HG03520 (cell line): ENCODE results near the gene CDH15.

Source experiments
- ATAC-seq: cut with Tn5 transposase; IDR thresholded peaks from one replicate; pipeline ENCODE4 v1.9.1; 2021; ENCODE audit warnings: mild to moderate bottlenecking, moderate library complexity; ENCODE audit not compliant: unreplicated experiment

CDH15 gene

DNA sequence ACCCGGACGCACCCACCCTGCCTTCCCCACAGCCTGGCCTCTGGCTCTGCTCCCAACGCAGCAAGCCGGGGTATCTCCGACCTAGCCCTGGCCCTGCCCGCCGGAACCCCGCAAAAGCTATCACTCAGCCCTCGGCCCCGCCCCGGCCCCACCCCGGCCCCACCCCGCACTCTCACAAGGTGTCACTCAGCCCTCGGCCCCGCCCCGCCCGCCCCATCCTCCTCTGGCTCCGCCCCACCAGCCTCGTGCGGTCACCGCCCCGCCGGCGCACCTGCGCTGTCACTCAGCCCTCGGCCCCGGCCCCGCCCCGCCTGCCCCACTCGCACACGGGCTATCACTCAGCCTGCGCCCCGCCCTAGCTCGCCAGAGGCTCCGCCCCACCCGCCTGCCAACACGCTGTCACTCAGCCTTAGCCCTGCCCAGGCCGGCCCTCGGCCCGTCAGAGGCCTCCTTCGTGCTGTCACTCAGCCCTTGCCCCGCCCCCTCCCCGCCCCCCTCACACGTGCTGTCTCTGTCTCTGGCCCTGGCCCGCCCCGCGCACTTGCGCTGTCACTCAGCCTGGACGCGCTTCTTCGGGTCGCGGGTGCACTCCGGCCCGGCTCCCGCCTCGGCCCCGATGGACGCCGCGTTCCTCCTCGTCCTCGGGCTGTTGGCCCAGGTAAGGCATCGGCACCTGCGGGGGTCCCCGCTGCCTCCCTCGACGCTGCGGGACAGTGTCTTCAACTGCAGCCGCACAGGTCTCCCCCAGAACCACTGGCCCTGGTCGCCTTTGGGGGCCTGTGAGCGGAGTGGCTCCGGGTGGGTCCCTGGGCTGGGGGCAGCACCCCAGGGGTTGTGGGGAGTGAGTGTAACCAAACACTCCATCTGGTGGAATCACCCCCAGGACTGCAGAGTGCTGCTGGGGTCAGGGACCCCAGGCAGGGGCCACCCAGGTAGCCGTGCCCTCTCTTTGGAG lies at the start of gene CDH15:
CDH15 (plus strand) TSS at position 533 of the 955 bp plus-strand sequence; CDS start at position 617, 84 bp downstream.
- ATAC-seq: peak; percentile 77

DNA sequence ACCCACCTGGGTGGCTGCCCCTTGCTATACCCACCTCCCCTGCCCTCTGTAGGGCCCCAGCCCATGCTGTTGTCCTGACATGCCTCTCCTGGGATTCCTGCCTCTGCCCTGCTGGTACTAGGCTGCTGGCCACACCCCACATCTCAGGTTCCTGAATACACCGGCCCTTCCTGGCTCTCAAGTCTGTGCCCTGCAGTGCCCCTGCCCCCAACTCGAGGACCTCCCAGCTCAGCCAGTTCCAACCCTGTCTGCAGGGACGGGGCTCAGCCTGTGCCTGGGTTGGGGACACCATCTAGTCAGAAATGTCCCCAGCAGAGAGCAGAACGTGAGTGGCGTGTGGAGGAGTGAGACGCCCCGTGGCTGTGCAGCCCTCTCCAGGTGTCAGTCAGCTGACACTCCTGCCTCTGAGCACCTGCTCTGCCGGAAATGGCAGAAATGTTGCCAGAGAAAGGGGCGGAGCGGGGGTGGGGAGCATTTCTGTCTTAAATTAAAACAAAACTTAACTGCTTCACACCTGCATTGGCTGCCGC lies 49.2 kb upstream of the CDH15 start:
- no peak for ATAC-seq

DNA sequence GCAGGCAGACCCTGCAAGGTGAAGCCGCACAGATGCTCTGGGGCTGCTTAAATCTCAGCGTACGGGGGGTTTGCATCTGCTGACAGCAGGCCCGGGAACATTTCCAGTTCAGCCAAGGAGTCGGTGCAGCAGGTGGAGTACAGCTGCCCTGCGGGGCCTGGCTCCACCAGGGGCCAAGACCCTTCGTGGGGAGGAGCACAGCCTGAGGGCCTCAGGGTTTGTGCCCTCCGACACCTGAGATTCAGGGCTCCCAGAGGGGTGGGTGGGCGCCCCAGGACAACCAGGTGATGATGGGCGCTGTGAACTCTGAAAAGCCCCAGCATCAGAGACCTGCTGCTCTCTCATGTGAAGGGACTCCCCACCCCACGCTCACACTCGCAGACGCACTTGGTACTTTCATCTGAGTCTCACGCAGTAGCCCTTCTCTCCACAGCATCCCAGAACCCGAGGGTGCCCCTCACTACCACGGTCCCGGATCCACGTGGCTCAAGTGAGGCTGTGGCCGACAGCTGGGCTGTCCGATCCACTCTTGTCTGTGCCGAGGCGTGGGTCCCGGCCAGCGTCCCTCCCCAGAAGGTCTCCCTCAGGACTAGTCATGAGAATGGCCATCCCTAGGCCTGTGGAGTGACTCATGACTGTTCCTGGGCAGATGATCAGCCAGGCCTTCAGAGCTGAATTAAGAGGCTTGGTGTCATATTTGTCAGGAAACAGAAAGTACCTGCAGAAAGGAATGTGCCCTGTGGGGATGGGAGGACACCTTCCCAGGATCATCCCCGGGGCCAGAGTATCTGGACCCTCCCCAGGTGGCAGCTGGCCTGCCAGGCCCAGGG lies 48.3 kb upstream of the CDH15 start:
- no peak for ATAC-seq

- ATAC-seq: no peak
Observed at GRCh38 chr16:89123831-89124100, 47.8 kb upstream of the CDH15 start.

- no peak for ATAC-seq
Observed at GRCh38 chr16:89129378-89129777, 42.2 kb upstream of the CDH15 start.

GRCh38 chr16:89130448-89130847 lies 41.1 kb upstream of the CDH15 start:
- ATAC-seq: no peak

- no peak for ATAC-seq
Observed at GRCh38 chr16:89131783-89132182, 39.8 kb upstream of the CDH15 start.

GRCh38 chr16:89132194-89133005 lies 39.1 kb upstream of the CDH15 start:
- ATAC-seq: no peak

GRCh38 chr16:89133457-89134127 lies 38.0 kb upstream of the CDH15 start:
- no peak for ATAC-seq

- no peak for ATAC-seq
Observed at GRCh38 chr16:89134269-89134668, 37.3 kb upstream of the CDH15 start.

GRCh38 chr16:89135166-89135565 lies 36.4 kb upstream of the CDH15 start:
- ATAC-seq: no peak

GRCh38 chr16:89135971-89136765 lies 35.4 kb upstream of the CDH15 start:
- no peak for ATAC-seq

DNA sequence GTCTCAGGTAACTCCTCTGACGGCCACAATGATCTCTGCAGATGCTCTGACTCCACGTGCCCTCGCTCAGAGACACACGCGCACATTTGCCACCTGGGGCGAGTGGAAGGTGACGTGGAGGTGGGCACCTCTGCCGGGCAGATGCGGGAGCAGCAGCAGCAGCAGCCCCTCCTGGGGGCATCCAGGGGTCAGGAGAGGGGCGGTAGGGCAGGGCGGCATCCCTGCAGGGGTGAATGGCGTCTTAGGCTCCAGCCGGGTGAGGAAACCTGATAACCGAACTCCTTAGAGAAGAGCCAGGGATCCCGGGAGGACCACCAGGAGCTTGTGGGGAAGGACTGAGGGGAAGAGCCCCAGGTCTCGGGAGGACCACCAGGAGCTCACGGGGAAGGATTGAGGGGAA lies 34.6 kb upstream of the CDH15 start:
- ATAC-seq: no peak

DNA sequence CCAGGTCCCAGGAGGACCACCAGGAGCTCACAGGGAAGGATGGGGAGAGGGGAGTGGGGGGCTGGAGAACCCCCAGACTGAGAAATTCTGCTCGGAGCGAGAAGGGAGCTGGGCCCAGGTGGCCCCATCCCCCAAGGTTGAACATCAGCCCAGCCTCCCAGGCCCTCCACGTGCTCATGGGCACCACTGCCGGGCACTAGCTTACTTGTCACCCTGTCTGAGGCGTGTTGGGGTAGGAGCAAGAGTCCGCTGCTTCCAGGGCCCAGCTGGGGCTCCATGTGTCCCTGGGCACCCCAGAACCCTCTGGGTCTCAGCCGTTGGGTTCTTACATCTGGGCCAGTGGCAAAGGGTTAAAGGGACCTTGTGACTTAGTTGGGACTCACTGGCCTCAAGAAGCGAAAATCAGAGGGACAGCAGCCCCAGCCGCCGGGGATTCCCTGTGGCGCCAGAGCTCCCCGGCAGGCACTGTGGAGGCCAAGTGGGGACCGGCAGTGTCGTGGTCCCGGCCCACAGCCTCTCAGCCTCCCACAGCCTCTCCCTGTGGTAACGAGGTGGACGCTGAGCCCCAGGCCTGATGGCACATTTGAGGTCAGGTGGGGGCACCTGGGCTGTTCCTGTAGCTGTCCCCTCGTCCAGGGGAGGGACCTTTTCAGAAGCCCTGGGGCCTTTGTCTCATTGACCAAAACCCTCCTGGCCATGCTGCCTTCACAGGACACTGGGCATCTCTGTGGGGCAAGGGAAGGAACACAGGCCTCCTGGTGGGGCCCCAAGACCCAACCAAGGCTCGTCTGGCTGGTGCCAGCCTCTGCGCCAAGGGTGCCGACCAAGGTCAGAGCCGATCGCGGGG lies 33.7 kb upstream of the CDH15 start:
- no peak for ATAC-seq

DNA sequence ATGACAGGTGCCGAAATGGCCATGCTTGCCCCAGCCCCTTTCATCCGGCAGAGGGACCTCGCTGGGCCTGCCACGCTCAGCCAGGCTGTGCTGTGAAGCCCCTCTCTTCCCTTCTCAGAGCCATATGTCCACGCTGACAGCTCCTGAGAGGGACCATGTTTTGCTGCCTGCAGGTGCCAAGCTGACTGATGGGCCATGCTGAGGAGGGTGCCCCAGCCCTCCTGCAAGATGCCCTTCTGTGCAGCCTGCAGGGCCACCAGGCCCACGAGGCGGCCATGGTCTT lies 33.1 kb upstream of the CDH15 start:
- ATAC-seq: no peak

DNA sequence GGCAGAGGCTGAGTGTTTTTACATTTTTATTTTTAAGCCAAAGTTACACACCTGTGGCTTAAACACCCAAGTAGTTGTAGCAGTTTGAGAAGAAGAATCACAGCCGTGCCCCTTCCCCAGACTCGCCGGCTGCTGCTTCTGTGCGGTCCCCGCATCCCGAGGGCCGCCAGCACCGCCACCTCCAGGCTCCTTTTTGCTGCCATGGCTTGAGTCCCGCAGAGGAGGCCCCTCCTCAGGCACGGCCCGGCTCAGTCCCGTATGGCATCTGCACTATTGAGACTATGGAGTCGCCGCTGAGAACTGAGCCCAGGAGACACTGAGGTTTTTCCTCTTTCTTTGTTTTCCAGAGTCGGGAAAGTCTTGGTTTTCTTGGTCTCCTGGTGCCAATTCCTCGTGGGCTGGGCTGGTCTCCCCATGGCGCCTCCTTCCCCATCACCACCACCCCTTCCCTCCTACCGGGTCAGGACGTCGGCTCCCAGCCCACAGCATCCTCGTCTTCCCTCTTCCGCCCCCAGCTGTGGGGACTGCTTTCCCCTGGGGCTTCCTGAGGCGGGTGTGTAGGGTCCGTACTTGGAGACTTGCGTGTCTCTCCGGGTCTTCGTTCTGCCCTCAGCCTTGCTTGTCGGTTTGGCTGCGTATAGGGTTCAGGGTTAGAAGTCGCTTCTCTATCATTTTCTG lies 32.6 kb upstream of the CDH15 start:
- no peak for ATAC-seq

GRCh38 chr16:89139907-89140361 lies 31.6 kb upstream of the CDH15 start:
- no peak for ATAC-seq

- no peak for ATAC-seq
Observed at GRCh38 chr16:89140401-89140800, 31.1 kb upstream of the CDH15 start.
